Putamen (tissue), 1 donor: ENCODE results near the gene CSNK1E.
A peak's percentile ranks its signal among the peaks of the same experiment; 100 is the strongest.

Experiments
- DNase-seq: peaks from one replicate; pipeline ENCODE4 v3.0.0-alpha.2; 2016; ENCODE audit warnings: low spot score

CSNK1E gene

DNA sequence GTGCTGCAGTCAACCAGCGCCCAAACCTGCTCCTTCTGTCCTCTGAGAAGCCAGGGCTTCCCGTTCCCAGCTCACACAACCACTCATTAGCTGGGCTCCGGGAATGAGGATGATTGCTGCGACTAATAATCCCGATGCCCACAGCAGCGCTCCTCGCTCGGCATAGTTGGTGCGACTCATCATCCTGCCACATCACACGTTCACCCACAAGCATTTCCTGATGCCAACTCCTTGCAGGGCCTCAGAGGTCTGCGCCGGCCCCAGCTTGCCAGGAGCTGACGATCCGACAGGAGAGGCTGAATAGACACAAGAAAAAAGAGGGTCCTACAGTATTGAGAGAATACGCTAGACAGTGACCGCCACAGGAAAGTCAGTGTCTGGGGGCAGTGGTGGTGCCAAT lies 10.6 kb upstream of the CSNK1E start:
- no peak for DNase-seq

- DNase-seq, result no peak
Measured at GRCh38 chr22:38327396-38327795, 10.2 kb upstream of the CSNK1E start.

DNA sequence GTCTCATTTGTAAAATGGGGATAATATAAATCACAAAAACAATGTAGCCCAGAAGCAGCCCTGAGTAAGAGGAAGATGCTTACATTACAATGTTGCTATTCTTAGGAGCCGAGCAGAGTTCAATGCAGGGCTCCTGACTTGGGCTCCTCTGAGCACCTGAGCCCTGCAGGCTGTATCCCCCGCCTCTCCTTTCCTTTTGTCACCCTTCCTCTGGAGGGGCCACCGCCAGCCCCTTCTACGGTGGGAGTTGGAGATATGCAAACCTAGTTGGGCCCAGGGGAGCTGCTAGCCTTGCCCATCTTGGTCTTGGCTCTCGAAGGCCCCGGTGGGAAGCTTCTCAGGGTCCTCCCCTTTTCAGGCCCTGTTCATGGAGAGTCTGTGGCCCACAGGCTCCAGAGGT lies 8.4 kb upstream of the CSNK1E start:
- no peak for DNase-seq

GRCh38 chr22:38320605-38321402 lies 3.6 kb upstream of the CSNK1E start:
- DNase-seq, result no peak

DNA sequence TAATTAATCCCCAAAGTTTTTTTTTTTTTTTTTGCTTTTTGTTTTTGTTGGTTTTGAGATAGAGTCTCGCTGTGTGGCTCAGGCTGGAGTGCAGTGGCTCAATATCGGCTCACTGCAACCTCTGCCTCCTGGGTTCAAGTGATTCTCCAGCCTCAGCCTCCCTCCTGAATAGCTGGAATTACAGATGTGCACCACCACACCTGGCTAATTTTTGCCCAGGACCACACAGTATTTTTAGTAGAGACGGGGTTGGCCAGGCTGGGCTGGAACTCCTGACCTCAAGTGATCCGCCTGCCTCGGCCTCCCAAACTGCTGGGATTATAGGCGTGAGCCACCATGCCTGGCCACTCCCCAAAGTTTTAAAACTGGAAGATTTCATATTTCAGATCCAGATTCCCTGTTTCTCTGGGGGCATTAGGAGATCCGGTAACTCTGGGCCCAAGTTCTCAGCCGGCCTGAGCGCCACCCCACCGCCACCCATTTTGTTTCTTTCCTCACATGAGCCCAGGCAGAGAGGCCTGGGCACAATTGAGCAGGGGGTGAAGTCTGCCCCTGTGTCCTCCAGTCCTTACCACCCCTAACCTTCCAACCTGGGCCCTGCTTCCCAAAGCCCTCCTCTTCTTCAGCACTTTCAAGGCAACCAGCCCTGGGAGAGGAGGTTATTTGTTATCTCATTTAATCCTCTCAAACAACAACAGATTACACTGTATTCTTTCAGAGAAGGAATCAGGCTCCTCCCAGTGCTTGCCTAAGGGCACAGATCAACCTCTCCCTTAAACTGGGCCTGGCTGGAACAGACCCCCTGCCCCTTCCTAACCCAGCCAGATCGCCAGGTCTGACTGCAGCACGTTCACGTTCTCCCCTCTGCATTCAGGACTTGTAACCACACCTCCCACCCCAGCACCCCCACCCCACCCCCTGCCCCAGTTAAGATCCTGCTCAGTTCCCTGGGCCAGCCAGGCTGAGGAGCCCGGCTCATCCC lies 1.9 kb upstream of the CSNK1E start:
- no peak for DNase-seq

GRCh38 chr22:38317995-38318715 lies 922 bp upstream of the CSNK1E start:
- DNase-seq, result no peak

DNA sequence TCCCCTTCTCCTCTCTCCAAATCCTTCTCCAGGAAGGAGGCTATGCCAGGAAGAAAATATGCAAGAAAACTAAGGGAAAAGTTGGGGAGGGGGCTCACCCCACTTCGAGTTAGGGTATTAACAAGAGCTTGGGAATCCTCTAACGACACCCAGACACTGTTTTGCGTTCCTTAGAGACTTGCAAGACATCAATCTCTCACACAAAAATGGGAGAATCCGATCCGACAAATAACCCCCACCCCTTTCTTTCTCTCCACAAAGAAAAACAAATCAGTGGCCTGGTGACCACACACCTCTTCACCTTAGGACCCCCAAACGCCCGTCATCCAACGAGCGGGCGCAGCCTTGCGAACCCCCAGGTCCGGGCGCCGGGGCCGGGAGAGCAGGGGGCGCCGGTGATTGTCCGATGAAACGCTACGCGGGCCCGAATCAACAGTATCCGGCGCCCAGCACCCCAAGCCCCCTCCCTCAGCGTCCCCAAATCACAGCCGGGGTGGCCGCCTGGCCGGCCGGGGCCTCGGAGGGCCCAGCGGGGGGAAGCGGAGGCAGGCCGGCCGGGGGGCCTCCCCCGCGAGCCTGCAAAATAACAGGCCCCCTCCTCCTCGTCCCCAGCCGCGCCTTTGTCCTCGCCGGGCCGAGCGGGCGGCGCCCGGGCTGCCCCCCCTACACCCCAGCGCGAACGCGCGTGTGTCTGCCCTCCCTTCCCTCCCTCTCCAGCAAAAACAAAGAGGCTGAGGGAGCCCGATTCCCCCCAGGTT lies 690 bp downstream of the CSNK1E start:
- DNase-seq, result peak; percentile 86

- DNase-seq, result no peak
Measured at GRCh38 chr22:38315823-38316363, 1.3 kb downstream of the CSNK1E start.

DNA sequence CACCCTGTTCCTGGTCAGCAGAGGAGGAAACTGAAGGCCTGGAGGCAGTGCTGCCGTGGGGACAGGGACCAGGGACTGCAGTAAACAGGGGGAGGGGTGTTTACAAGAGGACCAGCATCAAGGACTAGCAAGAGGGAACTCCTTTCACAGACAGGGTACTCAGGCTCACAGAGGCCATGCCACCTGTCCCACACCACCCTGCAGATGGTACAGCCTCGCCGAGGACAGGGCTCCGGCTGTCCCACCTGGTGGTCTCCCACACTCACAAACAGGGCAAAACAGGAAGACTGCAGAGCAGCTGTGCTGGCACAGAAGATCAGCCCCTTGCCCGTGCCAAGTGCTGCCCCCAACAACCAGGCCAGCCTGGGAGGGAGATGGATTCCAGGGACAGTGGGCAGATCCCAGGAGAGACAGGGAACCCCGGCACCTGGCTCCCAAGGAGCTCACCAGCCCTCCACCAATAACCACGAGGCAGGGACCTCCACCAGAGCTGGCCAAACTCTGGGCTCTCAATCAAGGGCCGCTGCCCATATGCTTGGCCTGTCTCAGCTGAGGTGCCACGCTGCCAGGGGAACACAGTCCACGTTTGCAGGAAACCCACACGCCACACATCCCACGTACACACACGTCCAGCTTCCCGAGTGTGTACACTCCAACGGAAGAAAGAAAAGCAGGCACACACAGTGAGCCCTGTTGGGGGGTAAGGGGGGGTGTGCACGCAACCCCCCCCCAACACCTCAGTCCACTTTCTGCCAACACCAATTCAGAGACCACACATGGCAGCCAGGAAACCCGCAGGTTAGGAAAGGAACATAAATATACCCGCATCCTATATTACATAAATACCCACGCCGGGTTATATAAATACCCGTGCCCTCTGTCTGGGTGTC lies 2.1 kb downstream of the CSNK1E start:
- no peak for DNase-seq

- no peak for DNase-seq
Measured at GRCh38 chr22:38314051-38314932, 2.9 kb downstream of the CSNK1E start.

GRCh38 chr22:38313384-38313955 lies 3.8 kb downstream of the CSNK1E start:
- no peak for DNase-seq

- no peak for DNase-seq
Measured at GRCh38 chr22:38312261-38312800, 4.9 kb downstream of the CSNK1E start.

GRCh38 chr22:38311323-38311620 lies 6.0 kb downstream of the CSNK1E start:
- no peak for DNase-seq

GRCh38 chr22:38310518-38311322 lies 6.5 kb downstream of the CSNK1E start:
- no peak for DNase-seq

DNA sequence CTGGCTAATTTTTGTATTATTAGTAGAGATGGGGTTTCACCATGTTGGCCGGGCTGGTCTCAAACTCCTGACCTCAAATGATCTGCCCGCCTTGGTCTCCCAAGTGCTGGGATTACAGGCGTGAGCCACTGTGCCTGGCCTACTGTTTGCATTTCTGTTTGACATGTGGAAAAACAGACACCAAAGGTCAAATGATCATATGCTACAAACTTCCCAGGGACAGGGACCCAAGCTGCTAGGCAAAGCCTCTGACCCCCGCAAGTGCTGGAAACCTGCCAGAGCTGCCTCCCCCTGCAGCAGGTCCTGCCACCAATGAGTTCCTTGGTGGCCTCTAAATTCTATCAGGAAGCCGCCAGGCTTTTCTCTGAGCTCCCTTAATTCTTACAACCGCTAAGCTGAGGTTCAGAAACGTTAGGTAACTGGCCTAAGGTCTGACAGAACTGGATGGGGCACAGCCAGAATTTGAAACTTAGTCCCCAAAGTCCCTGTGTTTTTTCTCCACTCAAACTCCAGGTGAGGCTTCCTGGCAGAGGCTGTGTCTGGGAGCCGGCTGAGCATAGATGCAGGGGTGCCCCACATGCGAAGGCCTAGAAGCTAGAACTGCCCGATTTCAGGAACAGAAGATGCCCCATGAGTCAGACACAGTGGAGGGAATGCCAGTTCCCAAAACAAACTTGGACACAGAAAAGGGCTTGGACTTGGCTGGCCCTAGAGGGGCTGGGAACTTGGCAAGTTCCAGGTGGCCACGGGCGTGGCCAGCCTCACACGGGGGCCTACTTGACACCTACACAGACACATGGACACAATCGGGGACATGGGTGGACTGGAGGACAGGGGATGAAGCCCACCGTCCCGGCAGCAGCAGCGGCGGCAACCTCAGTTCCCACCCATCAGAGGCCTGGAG lies 7.4 kb downstream of the CSNK1E start:
- DNase-seq, result no peak

- DNase-seq, result no peak
Measured at GRCh38 chr22:38308791-38309498, 8.3 kb downstream of the CSNK1E start.
